Stomach (tissue), 4 donors: ENCODE data around the gene SLC17A2.

Source experiments
- EP300 ChIP-seq: sonication (generic); formaldehyde crosslinking; IDR thresholded peaks from one replicate; pipeline ENCODE4 v1.6.1; 2017; ENCODE audit warnings: antibody characterized with exemption
- POLR2A ChIP-seq, 4 donors: fragments of 450-650 bp; IDR thresholded peaks; one replicate each; pipeline ENCODE4 v1.6.1; 2016; ENCODE audit warnings: antibody characterized with exemption in 4 of 4, control low read depth in 2 of 4, mild to moderate bottlenecking in 1 of 4, moderate library complexity in 1 of 4
- POLR2AphosphoS5 ChIP-seq, 3 donors: sonication (generic); formaldehyde crosslinking; IDR thresholded peaks; one replicate each; pipeline ENCODE4 v1.6.1; 2016; ENCODE audit warnings: antibody characterized with exemption in 3 of 3
- TF ChIP-seq, protein P1 (sequence below), 7 experiments: fragments of 450-650 bp in 4 of 7; fragments of 200-600 bp in 3 of 7; sonication (generic) in 3 of 7; IDR thresholded peaks; one replicate each; pipeline ENCODE4 v1.5.1; 2016 to 2019; ENCODE audit warnings: antibody characterized with exemption in 7 of 7, control low read depth in 2 of 7, mild to moderate bottlenecking in 1 of 7

DNA sequence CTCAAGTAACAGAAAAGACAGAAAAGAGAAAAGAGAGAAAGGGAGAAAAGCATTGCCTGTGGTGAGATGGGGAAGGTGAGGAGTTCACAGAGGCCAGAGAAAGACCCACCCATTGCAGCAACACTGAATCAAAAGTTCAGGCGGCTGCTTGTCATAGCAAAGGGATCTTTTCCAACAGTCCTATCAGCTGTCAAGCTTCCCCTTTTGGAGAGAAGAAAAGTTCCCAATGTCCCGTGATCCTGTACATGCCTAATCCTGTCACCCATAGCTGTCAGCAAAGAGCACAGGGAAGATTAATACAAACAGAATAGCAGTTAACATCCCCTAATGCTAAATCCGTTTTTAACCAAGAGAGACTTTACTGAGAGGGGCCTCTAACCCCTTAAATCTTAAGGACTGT is 23.2 kb upstream of the SLC17A2 start:
- no peak for TF ChIP-seq POLR2AphosphoS5 (IDR thresholded peaks at IDR 0.05)
- TF ChIP-seq, protein P1, sequence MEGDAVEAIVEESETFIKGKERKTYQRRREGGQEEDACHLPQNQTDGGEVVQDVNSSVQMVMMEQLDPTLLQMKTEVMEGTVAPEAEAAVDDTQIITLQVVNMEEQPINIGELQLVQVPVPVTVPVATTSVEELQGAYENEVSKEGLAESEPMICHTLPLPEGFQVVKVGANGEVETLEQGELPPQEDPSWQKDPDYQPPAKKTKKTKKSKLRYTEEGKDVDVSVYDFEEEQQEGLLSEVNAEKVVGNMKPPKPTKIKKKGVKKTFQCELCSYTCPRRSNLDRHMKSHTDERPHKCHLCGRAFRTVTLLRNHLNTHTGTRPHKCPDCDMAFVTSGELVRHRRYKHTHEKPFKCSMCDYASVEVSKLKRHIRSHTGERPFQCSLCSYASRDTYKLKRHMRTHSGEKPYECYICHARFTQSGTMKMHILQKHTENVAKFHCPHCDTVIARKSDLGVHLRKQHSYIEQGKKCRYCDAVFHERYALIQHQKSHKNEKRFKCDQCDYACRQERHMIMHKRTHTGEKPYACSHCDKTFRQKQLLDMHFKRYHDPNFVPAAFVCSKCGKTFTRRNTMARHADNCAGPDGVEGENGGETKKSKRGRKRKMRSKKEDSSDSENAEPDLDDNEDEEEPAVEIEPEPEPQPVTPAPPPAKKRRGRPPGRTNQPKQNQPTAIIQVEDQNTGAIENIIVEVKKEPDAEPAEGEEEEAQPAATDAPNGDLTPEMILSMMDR (IDR thresholded peaks at IDR 0.05), result no peak
- no peak for TF ChIP-seq POLR2A (IDR thresholded peaks at IDR 0.05)
- no peak for TF ChIP-seq EP300
